ENCODE data around the gene RAPGEF6. TPM values are rescaled to one million over a fixed set of nuclear protein-coding genes. Genes with fewer than 3 reads are reported as not detected.

The RAPGEF6 gene
- total and polyA plus RNA-seq, 11 donors: 2.3 to 13.9 (median 8.6) TPM

- Histone ChIP-seq H3K9me3 (no peaks in the 10 kb centered on the region), H3K36me3 (peaks cover 0 to 3% (median 0%) of the 10 kb centered on the region in 9 donors), H3K4me1 (peaks cover 0 to 36% (median 2%) of the 10 kb centered on the region in 12 donors), H3K27ac (no peak overlapping the region), H3K27me3 (no peaks in the 10 kb centered on the region), H3K4me3 (no peak overlapping the region)
- WGBS, 4 donors: 90 to 92% (median 91%) methylated on average over 3 of the region's 3 CpGs
- peak in 1 of 4 donors; percentile 27 for ATAC-seq
- no peak for TF ChIP-seq POLR2A (IDR thresholded peaks at IDR 0.05)
- TF ChIP-seq CTCF (IDR thresholded peaks at IDR 0.05): no peak
- intact Hi-C loops (cut with DNase I): no loop called here
- no peak for DNase-seq
Observed at GRCh38 chr5:131538177-131538593, 96.8 kb downstream of the RAPGEF6 start.

- 73 to 85% (median 79%) methylated on average over 2 of the region's 2 CpGs for WGBS, 4 donors
- no peak for ATAC-seq
- Histone ChIP-seq H3K27ac (peak overlapping the region in 1 of 12 donors; percentile 30), H3K27me3 (no peaks in the 10 kb centered on the region), H3K4me3 (peak overlapping the region in 3 of 12 donors; percentile 1 to 3 (median 2)), H3K4me1 (peaks cover 0 to 45% (median 7%) of the 10 kb centered on the region in 12 donors), H3K36me3 (peaks cover 0 to 3% (median 0%) of the 10 kb centered on the region in 9 donors), H3K9me3 (no peaks in the 10 kb centered on the region)
- DNase-seq: no peak
- TF ChIP-seq POLR2A (IDR thresholded peaks at IDR 0.05) (no peak), CTCF (IDR thresholded peaks at IDR 0.05) (no peak)
- intact Hi-C loops (cut with DNase I): no loop called here
Observed at GRCh38 chr5:131536850-131537448, 98.1 kb downstream of the RAPGEF6 start.

GRCh38 chr5:131536211-131536826, 98.7 kb downstream of the RAPGEF6 start:
- H3K4me3 ChIP-seq: peak overlapping the region in 3 of 12 donors; percentile 1 to 3 (median 2)

More at GRCh38 chr5:131536211-131536826, 98.7 kb downstream of the RAPGEF6 start:
- H3K27ac ChIP-seq: peak overlapping the region in 2 of 12 donors; percentile 21 to 30
- TF ChIP-seq CTCF (IDR thresholded peaks at IDR 0.05) (no peak), POLR2A (IDR thresholded peaks at IDR 0.05) (no peak)
- 51 to 60% (median 57%) methylated on average over 6 of the region's 6 CpGs for WGBS, 4 donors
- no peaks in the 10 kb centered on the region for H3K9me3 ChIP-seq
- H3K36me3 ChIP-seq: peaks cover 0 to 3% (median 0%) of the 10 kb centered on the region in 9 donors
- ATAC-seq (peak; percentile 49 to 76 (median 68)), DNase-seq (no peak)
- no peaks in the 10 kb centered on the region for H3K27me3 ChIP-seq
- peaks cover 0 to 51% (median 10%) of the 10 kb centered on the region in 12 donors for H3K4me1 ChIP-seq
- intact Hi-C loops (cut with DNase I): no loop called here

All from heart left ventricle (tissue), 16 donors.